Tibial nerve (tissue), 4 donors: ENCODE measurements around the gene SRSF2. TPM values are rescaled to one million over a fixed set of nuclear protein-coding genes. Genes with fewer than 3 reads are reported as not detected.
"Not testable (repeated sequence)": the region's sequence is repeated elsewhere in the genome, so short reads cannot be mapped to it uniquely, and the experiment has no call there.

ENCODE experiments used
- DNase-seq, 2 donors: peaks; one replicate each; pipeline ENCODE4 v3.0.0-alpha.2; 2019; ENCODE audit warnings: low spot score in 2 of 2
- H3K27ac ChIP-seq, 4 donors: fragments of 200-600 bp; sonication (generic) in 3 of 4; one replicate each; pipeline ENCODE4 v1.5.1; 2017 to 2019; ENCODE audit warnings: mild to moderate bottlenecking in 1 of 4
- H3K27me3 ChIP-seq, 2 donors: fragments of 200-600 bp; sonication (generic) in 1 of 2; one replicate each; pipeline versions ENCODE4 v1.5.1 to v1.6.0; 2017 to 2019
- H3K36me3 ChIP-seq, 3 donors: fragments of 200-600 bp; sonication (generic); one replicate each; pipeline ENCODE4 v1.5.1; 2018 to 2019
- H3K4me1 ChIP-seq, 4 donors: fragments of 200-600 bp; sonication (generic) in 3 of 4; one replicate each; pipeline ENCODE4 v1.5.1; 2017 to 2019
- H3K4me3 ChIP-seq, 4 donors: fragments of 200-600 bp; sonication (generic) in 3 of 4; one replicate each; pipeline ENCODE4 v1.5.1; 2017 to 2019; ENCODE audit warnings: mild to moderate bottlenecking in 1 of 4, moderate library complexity in 1 of 4
- H3K9me3 ChIP-seq, 4 donors: fragments of 200-600 bp; sonication (generic) in 3 of 4; one replicate each; pipeline ENCODE4 v1.5.1; 2017 to 2019
- EP300 ChIP-seq, 2 donors: sonication (generic); formaldehyde crosslinking; IDR thresholded peaks; one replicate each; pipeline ENCODE4 v1.6.1; 2017; ENCODE audit warnings: antibody characterized with exemption in 2 of 2, mild to moderate bottlenecking in 1 of 2
- POLR2A ChIP-seq, 2 donors: fragments of 450-650 bp; IDR thresholded peaks; one replicate each; pipeline ENCODE4 v1.6.1; 2017; ENCODE audit warnings: antibody characterized with exemption in 2 of 2, mild to moderate bottlenecking in 2 of 2, moderate library complexity in 2 of 2
- WGBS, 2 donors: methylation state at CpG; one replicate each; pipeline ENCODE4 v1.1.5; 2018; 5-methylcytosine and 5-hydroxymethylcytosine counted together
- total RNA-seq, 4 donors: library from RNA; depleted of rRNA; stranded (reverse); fragments of >200 nt; gene quantifications; one replicate each; pipeline ENCODE4 v1.1.0, GENCODE V29; 2016
- TF ChIP-seq, protein P1 (sequence below), 5 experiments: fragments of 200-600 bp in 3 of 5; fragments of 450-650 bp in 2 of 5; sonication (generic) in 3 of 5; IDR thresholded peaks; one replicate each; pipeline ENCODE4 v1.5.1; 2016 to 2019; ENCODE audit warnings: antibody characterized with exemption in 5 of 5, mild to moderate bottlenecking in 3 of 5, moderate library complexity in 2 of 5

Gene SRSF2
- total RNA-seq, 4 donors from 2014 or later, result 196 to 452 (median 271) TPM

GRCh38 chr17:76723812-76724211 is 13.3 kb downstream of the SRSF2 start:
- WGBS, 2 donors, result 96% methylated on average over 9 of the region's 9 CpGs
- Histone ChIP-seq H3K4me1 (peaks cover 0 to 55% (median 32%) of the 10 kb centered on the region in 4 donors), H3K27me3 (no peaks in the 10 kb centered on the region), H3K36me3 (peaks cover 13 to 61% (median 32%) of the 10 kb centered on the region in 3 donors), H3K9me3 (no peaks in the 10 kb centered on the region), H3K4me3 (no peak overlapping the region), H3K27ac (no peak overlapping the region)
- no peak for DNase-seq
- TF ChIP-seq, protein P1, sequence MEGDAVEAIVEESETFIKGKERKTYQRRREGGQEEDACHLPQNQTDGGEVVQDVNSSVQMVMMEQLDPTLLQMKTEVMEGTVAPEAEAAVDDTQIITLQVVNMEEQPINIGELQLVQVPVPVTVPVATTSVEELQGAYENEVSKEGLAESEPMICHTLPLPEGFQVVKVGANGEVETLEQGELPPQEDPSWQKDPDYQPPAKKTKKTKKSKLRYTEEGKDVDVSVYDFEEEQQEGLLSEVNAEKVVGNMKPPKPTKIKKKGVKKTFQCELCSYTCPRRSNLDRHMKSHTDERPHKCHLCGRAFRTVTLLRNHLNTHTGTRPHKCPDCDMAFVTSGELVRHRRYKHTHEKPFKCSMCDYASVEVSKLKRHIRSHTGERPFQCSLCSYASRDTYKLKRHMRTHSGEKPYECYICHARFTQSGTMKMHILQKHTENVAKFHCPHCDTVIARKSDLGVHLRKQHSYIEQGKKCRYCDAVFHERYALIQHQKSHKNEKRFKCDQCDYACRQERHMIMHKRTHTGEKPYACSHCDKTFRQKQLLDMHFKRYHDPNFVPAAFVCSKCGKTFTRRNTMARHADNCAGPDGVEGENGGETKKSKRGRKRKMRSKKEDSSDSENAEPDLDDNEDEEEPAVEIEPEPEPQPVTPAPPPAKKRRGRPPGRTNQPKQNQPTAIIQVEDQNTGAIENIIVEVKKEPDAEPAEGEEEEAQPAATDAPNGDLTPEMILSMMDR (IDR thresholded peaks at IDR 0.05), result no peak
- TF ChIP-seq EP300 (IDR thresholded peaks at IDR 0.05) (no peak), POLR2A (IDR thresholded peaks at IDR 0.05) (no peak)

DNA sequence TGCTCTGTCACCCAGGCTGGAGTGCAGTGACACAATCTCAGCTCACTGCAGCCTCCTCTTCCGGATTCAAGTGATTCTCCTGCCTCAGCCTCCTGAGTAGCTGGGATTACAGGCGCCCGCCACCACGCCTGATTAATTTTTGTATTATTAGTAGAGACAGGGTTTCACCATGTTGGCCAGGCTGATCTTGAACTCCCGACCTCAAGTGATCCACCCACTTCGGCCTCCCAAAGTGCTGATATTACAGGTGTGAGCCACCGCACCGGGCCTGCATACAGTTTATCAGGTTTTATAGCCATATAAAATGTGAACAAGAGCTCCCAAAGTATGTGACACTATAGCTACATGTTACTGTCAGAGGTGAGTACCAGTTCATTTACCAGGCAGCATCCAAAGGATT is 14.2 kb downstream of the SRSF2 start:
- H3K4me3 ChIP-seq, H3K27me3 ChIP-seq, H3K9me3 ChIP-seq, H3K27ac ChIP-seq, DNase-seq: not testable (repeated sequence)
- WGBS, 2 donors, result 92 to 97% methylated on average over 8 of the region's 8 CpGs
- Histone ChIP-seq H3K4me1 (peaks cover 0 to 47% (median 27%) of the 10 kb centered on the region in 4 donors), H3K36me3 (peaks cover 13 to 69% (median 39%) of the 10 kb centered on the region in 3 donors)

- H3K36me3 ChIP-seq, result peaks cover 13 to 76% (median 43%) of the 10 kb centered on the region in 3 donors
- no peak overlapping the region for H3K27ac ChIP-seq
- DNase-seq, result no peak
- no peak overlapping the region for H3K4me3 ChIP-seq
- peaks cover 0 to 40% (median 20%) of the 10 kb centered on the region in 4 donors for H3K4me1 ChIP-seq
- TF ChIP-seq EP300 (IDR thresholded peaks at IDR 0.05) (no peak), POLR2A (IDR thresholded peaks at IDR 0.05) (no peak)
- TF ChIP-seq, protein P1 (IDR thresholded peaks at IDR 0.05), result no peak
- no peaks in the 10 kb centered on the region for H3K9me3 ChIP-seq
- WGBS, 2 donors, result 94% methylated on average over 8 of the region's 8 CpGs
- H3K27me3 ChIP-seq, result no peaks in the 10 kb centered on the region
These were observed 14.9 kb downstream of the SRSF2 start for GRCh38 chr17:76722279-76722678.

GRCh38 chr17:76721463-76721862 is 15.7 kb downstream of the SRSF2 start:
- H3K4me3 ChIP-seq, result no peak overlapping the region
- TF ChIP-seq, protein P1 (IDR thresholded peaks at IDR 0.05), result no peak
- no peaks in the 10 kb centered on the region for H3K9me3 ChIP-seq
- peaks cover 17 to 84% (median 43%) of the 10 kb centered on the region in 3 donors for H3K36me3 ChIP-seq
- 71 to 81% methylated on average over 10 of the region's 10 CpGs for WGBS, 2 donors
- H3K27me3 ChIP-seq, result no peaks in the 10 kb centered on the region
- H3K27ac ChIP-seq, result no peak overlapping the region
- H3K4me1 ChIP-seq, result peaks cover 0 to 47% (median 21%) of the 10 kb centered on the region in 4 donors
- no peak for DNase-seq

DNA sequence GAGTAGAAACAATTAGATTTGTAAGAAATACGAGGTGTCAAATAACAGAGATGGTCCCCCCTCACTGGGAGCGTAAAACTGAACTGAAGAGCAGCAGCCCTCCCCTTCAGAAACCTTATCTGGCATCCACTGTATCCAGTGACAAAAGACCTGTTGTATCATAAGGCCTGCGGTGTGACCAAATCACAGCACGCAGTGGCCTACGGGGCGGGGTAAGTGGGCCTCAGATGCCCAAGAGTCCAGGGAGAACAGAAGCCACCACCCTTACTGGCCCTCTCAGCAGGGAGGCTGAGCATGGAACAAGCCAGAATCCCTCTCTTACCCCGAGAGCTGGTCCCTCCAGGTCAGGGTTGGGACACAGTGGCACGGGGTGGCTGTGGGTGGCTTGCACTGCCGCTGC is 16.2 kb downstream of the SRSF2 start:
- peaks cover 17 to 89% (median 43%) of the 10 kb centered on the region in 3 donors for H3K36me3 ChIP-seq
- TF ChIP-seq EP300 (IDR thresholded peaks at IDR 0.05) (no peak), POLR2A (IDR thresholded peaks at IDR 0.05) (no peak)
- TF ChIP-seq, protein P1 (IDR thresholded peaks at IDR 0.05), result no peak
- 75% methylated on average over 9 of the region's 9 CpGs for WGBS, 2 donors
- H3K9me3 ChIP-seq, result no peaks in the 10 kb centered on the region
- H3K4me1 ChIP-seq, result peaks cover 0 to 51% (median 21%) of the 10 kb centered on the region in 4 donors
- H3K27ac ChIP-seq, result peak overlapping the region in 1 of 4 donors; percentile 14
- no peak overlapping the region for H3K4me3 ChIP-seq
- DNase-seq, result no peak
- no peaks in the 10 kb centered on the region for H3K27me3 ChIP-seq

GRCh38 chr17:76720211-76720610 is 16.9 kb downstream of the SRSF2 start:
- 88 to 89% methylated on average over 9 of the region's 9 CpGs for whole genome bisulfite sequencing, 2 donors
- TF ChIP-seq POLR2A (IDR thresholded peaks at IDR 0.05), result no peak
- no peak for DNase-seq
- peaks cover 0 to 54% (median 23%) of the 10 kb centered on the region in 4 donors for H3K4me1 ChIP-seq
- no peaks in the 10 kb centered on the region for H3K27me3 ChIP-seq
- H3K27ac ChIP-seq, result no peak overlapping the region
- no peak overlapping the region for H3K4me3 ChIP-seq
- H3K9me3 ChIP-seq, result no peaks in the 10 kb centered on the region
- peaks cover 17 to 97% (median 43%) of the 10 kb centered on the region in 3 donors for H3K36me3 ChIP-seq
